ENCODE results near the gene FYCO1. TPM values are rescaled to one million over a fixed set of nuclear protein-coding genes. Genes with fewer than 3 reads are reported as not detected.
A peak's percentile ranks its signal among the peaks of the same experiment; 100 is the strongest.

Gene FYCO1
- total RNA-seq, 2 donors from 2014 or later: 14.6 to 30.3 TPM

DNA sequence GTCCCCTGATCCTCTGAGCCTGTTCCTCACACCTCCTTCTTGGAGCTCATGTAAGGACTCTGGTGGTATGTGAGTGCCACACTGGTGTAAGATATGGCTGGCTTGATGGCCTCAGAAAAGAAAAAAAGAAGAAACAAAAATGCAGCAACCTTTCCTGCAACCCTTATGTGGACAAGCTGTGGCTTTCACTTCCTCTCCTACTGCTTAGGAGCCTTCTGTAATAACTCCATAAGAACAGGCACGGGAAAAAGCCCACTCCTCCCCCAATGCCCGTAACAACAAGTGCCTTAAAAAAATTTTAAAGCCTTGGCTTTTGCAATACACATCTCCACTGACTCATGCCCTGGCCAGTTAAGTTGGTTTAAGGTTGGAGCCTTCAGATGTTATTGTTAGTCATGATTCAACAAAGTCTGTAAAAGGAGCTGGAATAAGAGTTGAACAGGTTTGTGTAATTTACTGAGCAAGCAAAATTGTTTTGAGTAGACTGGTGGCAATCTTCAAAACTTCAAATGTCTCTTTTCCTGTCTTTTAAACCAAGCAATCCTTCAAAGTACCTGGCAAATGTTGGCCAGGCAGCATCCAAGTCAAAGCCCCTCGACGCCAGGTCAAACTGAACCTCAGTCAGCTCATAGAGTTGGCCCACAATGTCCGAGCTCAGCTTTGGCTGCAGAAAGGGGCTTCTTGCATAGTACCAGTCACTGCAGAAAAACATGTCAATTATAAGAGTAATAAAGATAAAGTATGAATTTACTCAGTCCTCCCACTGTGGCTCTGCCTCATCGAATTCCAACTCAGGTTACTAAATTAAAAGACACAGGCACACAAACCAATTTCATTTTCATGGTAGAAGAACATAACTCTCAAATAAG lies 22.9 kb downstream of the FYCO1 start:
- Mint-ChIP-seq H3K27ac (peak overlapping the region; percentile 73 to 81), H3K4me3 (peak overlapping the region; percentile 71), H3K4me1 (ENCODE audit: low read depth in 2 of 2) (peaks cover 43 to 74% of the 10 kb centered on the region in 2 donors)

GRCh38 chr3:45969953-45970352 lies 25.7 kb downstream of the FYCO1 start:
- H3K4me3 Mint-ChIP-seq: peak overlapping the region; percentile 13
- H3K27me3 Mint-ChIP-seq: no peaks in the 10 kb centered on the region
- peaks cover 31 to 79% of the 10 kb centered on the region in 2 donors for H3K4me1 Mint-ChIP-seq (ENCODE audit: low read depth in 2 of 2)
- DNase-seq (ENCODE audit: low spot score) (no peak), ATAC-seq (peak in 1 of 2 donors; percentile 56)
- H3K27ac Mint-ChIP-seq: peak overlapping the region; percentile 83 to 91
- H3K36me3 Mint-ChIP-seq: peaks cover 29% of the 10 kb centered on the region
- H3K9me3 Mint-ChIP-seq: no peaks in the 10 kb centered on the region

More for the DNA sequence above, 22.9 kb downstream of the FYCO1 start:
- peak; percentile 68 to 72 for ATAC-seq
- Mint-ChIP-seq H3K27me3 (no peaks in the 10 kb centered on the region), H3K36me3 (peaks cover 29% of the 10 kb centered on the region), H3K9me3 (no peaks in the 10 kb centered on the region)
- DNase-seq (ENCODE audit: low spot score): no peak

- no peaks in the 10 kb centered on the region for H3K9me3 Mint-ChIP-seq
- H3K36me3 Mint-ChIP-seq: peaks cover 29% of the 10 kb centered on the region
- H3K4me1 Mint-ChIP-seq (ENCODE audit: low read depth in 2 of 2): peaks cover 31 to 86% of the 10 kb centered on the region in 2 donors
- peak; percentile 57 for DNase-seq (ENCODE audit: low spot score)
- peak overlapping the region; percentile 83 for H3K4me3 Mint-ChIP-seq
- H3K27me3 Mint-ChIP-seq: no peaks in the 10 kb centered on the region
- peak; percentile 54 to 62 for ATAC-seq
- peak overlapping the region; percentile 83 to 91 for H3K27ac Mint-ChIP-seq
Observed at GRCh38 chr3:45969116-45969515, 26.5 kb downstream of the FYCO1 start.

DNA sequence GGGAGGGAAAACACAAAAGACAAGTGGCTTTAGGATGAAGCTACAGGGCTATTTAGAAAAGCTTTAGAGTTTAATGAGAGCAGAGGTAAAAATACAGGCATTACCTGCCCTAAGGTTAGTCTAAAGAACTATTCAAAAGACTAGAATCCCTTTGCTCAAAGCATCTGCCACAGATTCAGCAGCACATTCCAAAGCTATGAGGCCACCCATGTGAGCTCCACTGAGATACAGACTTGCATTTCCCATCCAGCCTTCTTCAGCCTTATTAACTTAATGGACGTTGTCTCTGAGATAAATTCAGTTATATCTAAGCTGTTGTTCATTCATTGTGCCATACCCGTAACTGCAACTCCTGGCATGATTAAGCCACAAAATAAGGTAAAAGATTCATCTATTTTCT lies 26.9 kb downstream of the FYCO1 start:
- ATAC-seq (no peak), DNase-seq (ENCODE audit: low spot score) (no peak)
- Mint-ChIP-seq H3K4me1 (ENCODE audit: low read depth in 2 of 2) (peaks cover 35 to 90% of the 10 kb centered on the region in 2 donors), H3K36me3 (peaks cover 29% of the 10 kb centered on the region), H3K27me3 (no peaks in the 10 kb centered on the region), H3K27ac (peak overlapping the region; percentile 83 to 91), H3K9me3 (no peaks in the 10 kb centered on the region), H3K4me3 (peak overlapping the region; percentile 83)

DNA sequence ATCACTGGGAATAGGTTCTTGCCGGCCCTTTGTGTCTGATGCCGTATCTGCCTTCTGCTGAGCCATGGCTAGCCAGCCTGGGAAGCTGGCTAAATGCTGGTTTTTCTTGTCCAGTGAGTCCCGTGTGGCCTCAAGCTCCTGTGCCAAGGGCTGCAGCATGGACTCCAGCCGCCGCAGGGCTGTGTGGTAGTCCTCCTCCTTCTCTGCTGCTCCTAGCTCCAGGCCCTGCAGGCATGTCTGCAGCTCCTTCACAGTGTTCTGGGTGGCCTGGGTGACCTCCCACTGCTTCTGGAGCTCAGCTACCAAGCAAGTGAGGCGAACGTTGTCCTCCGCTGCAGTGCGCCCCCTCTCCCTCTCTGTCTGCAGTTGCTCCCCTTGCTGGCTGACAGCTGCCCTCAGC lies 27.5 kb downstream of the FYCO1 start:
- Mint-ChIP-seq H3K9me3 (no peaks in the 10 kb centered on the region), H3K4me3 (peak overlapping the region; percentile 83), H3K27me3 (no peaks in the 10 kb centered on the region), H3K36me3 (peaks cover 32% of the 10 kb centered on the region), H3K27ac (peak overlapping the region; percentile 83 to 91), H3K4me1 (ENCODE audit: low read depth in 2 of 2) (peaks cover 41 to 91% of the 10 kb centered on the region in 2 donors)
- no peak for DNase-seq (ENCODE audit: low spot score)
- ATAC-seq: no peak

DNA sequence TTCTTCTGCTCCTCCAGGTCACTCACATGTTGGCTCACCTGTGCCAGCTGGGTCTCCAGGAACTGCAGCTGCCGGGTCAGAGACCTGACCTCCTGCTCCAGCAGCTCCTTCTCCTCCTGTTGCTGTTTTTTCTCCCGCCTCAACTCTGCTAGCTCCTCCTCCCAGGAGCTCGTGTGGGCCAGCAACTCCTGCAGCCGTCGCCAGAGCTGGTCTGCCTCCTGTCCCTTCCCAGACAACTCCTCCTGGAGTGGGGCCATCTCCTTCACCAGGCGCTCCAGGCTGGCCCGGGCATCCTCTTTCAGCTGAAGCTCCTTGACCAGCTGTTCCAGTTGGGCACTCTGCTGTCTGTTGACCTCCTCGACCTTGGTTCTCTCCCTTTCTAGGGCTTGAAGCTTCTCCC lies 27.9 kb downstream of the FYCO1 start:
- peaks cover 45 to 91% of the 10 kb centered on the region in 2 donors for H3K4me1 Mint-ChIP-seq (ENCODE audit: low read depth in 2 of 2)
- H3K9me3 Mint-ChIP-seq: no peaks in the 10 kb centered on the region
- H3K36me3 Mint-ChIP-seq: peaks cover 36% of the 10 kb centered on the region
- peak overlapping the region; percentile 83 for H3K4me3 Mint-ChIP-seq
- peak overlapping the region; percentile 83 to 91 for H3K27ac Mint-ChIP-seq
- ATAC-seq (no peak), DNase-seq (ENCODE audit: low spot score) (no peak)
- no peaks in the 10 kb centered on the region for H3K27me3 Mint-ChIP-seq

GRCh38 chr3:45966950-45967640 lies 28.5 kb downstream of the FYCO1 start:
- Mint-ChIP-seq H3K27me3 (no peaks in the 10 kb centered on the region), H3K9me3 (no peaks in the 10 kb centered on the region), H3K27ac (peak overlapping the region; percentile 83 to 91), H3K36me3 (peaks cover 36% of the 10 kb centered on the region), H3K4me1 (ENCODE audit: low read depth in 2 of 2) (peaks cover 47 to 91% of the 10 kb centered on the region in 2 donors), H3K4me3 (peak overlapping the region; percentile 83)
- ATAC-seq (no peak), DNase-seq (ENCODE audit: low spot score) (no peak)

DNA sequence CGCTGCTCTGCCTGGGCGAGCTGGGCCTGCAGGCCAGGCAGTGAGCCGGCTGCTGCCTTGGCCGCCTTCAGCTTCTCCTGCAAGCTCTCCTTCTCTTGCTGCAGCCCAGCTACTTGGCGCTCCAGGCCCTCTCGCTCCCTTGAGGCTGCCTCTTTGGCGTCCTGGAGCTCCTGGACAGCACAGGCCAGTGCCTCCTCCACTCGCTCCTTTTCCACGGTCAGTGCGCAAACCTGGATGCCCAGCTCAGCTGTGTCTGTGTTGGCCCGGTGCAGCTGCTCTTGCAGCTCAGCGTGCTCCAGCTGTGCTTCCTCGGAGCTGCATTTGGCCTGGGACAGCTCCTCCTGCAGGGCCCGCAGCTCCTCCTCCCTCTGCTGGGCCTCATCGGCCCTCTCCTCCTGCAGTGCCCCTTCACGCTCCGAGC lies 29.2 kb downstream of the FYCO1 start:
- H3K27ac Mint-ChIP-seq: peak overlapping the region; percentile 54 to 91
- DNase-seq (ENCODE audit: low spot score): no peak

GRCh38 chr3:45965653-45966052 lies 30.0 kb downstream of the FYCO1 start:
- H3K4me1 Mint-ChIP-seq (ENCODE audit: low read depth in 2 of 2): peaks cover 54 to 90% of the 10 kb centered on the region in 2 donors

More for the DNA sequence above, 29.2 kb downstream of the FYCO1 start:
- Mint-ChIP-seq H3K9me3 (no peaks in the 10 kb centered on the region), H3K36me3 (peaks cover 31% of the 10 kb centered on the region), H3K4me3 (peak overlapping the region; percentile 83), H3K27me3 (no peaks in the 10 kb centered on the region), H3K4me1 (ENCODE audit: low read depth in 2 of 2) (peaks cover 51 to 91% of the 10 kb centered on the region in 2 donors)
- ATAC-seq: no peak

GRCh38 chr3:45965253-45965652 lies 30.4 kb downstream of the FYCO1 start:
- Mint-ChIP-seq H3K4me3 (peak overlapping the region; percentile 79), H3K36me3 (peaks cover 33% of the 10 kb centered on the region)

More at GRCh38 chr3:45965653-45966052, 30.0 kb downstream of the FYCO1 start:
- H3K9me3 Mint-ChIP-seq: no peaks in the 10 kb centered on the region
- H3K27ac Mint-ChIP-seq: peak overlapping the region; percentile 87 to 91
- H3K36me3 Mint-ChIP-seq: peaks cover 35% of the 10 kb centered on the region
- peak overlapping the region; percentile 79 for H3K4me3 Mint-ChIP-seq
- no peak for DNase-seq (ENCODE audit: low spot score)
- ATAC-seq: peak in 1 of 2 donors; percentile 1
- H3K27me3 Mint-ChIP-seq: no peaks in the 10 kb centered on the region

DNA sequence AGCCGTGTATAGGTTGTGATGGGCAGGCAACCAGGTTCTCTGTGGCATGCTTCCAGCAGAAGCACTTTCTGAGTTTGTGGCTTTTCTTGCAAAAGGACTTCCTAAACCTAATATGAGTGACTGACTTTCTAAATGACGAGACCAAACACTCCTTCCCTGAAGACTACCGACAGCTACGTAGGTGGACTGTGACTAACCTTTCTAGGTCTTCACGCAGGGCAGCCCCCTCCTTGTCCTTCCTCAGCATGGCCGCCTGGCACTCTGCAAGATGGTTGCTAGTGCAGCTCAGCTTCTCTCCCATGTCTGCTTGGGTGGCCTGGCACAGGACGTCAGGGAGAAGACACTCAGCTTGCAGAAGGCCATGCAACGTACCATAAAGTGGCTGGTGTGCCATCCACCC lies 31.5 kb downstream of the FYCO1 start:
- Mint-ChIP-seq H3K27me3 (no peaks in the 10 kb centered on the region), H3K36me3 (peaks cover 36% of the 10 kb centered on the region), H3K27ac (peak overlapping the region; percentile 87 to 91), H3K4me3 (peak overlapping the region; percentile 79), H3K9me3 (no peaks in the 10 kb centered on the region), H3K4me1 (ENCODE audit: low read depth in 2 of 2) (peaks cover 52 to 84% of the 10 kb centered on the region in 2 donors)
- ATAC-seq (peak; percentile 85 to 90), DNase-seq (ENCODE audit: low spot score) (no peak)

More at GRCh38 chr3:45965253-45965652, 30.4 kb downstream of the FYCO1 start:
- ATAC-seq (peak in 1 of 2 donors; percentile 15), DNase-seq (ENCODE audit: low spot score) (no peak)
- Mint-ChIP-seq H3K9me3 (no peaks in the 10 kb centered on the region), H3K4me1 (ENCODE audit: low read depth in 2 of 2) (peaks cover 53 to 87% of the 10 kb centered on the region in 2 donors), H3K27me3 (no peaks in the 10 kb centered on the region), H3K27ac (peak overlapping the region; percentile 87 to 91)

DNA sequence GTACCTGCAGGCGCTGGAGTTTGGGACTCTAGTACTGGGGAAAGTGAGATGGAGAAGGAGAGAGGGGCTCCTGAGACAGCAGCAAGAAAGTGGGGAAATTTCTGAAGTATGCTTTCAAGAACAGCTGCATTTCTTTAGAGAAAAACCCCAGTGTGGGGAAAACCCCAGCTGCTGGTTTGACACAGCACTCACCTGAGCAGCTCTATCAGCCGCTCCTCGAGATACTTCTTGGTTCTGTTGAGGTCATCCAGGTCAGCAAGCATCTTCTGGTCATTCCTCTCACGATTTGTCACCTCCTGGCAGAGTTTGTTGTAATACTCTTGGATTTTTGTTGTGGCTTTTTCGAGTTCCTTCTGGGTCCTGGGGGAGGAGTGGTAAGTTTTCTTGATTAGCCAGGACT lies 33.6 kb downstream of the FYCO1 start:
- Mint-ChIP-seq H3K4me3 (peak overlapping the region; percentile 79), H3K4me1 (ENCODE audit: low read depth in 2 of 2) (peaks cover 57 to 80% of the 10 kb centered on the region in 2 donors), H3K9me3 (no peaks in the 10 kb centered on the region), H3K27ac (peak overlapping the region; percentile 87 to 91), H3K27me3 (no peaks in the 10 kb centered on the region), H3K36me3 (peaks cover 31% of the 10 kb centered on the region)
- DNase-seq (ENCODE audit: low spot score) (no peak), ATAC-seq (peak; percentile 46 to 57)

DNA sequence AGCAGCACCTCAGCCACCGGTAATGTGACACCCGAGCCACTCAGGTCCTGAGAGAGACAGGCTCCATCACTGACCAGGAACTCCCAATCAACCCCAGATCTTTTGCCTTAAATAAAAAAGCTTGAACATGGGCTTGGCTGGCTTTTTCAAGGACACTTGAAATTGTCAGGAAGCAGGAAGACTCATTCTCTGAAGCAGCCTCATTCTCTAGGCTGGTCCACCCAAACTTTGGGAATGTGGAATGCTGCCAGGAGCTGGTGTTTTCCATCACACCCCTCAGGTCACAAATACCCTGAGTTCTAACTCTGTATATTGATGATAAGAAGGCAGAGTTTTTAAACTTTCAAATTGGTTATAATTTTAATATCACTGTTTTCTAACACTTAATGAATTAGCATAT lies 35.3 kb downstream of the FYCO1 start:
- peaks cover 54 to 66% of the 10 kb centered on the region in 2 donors for H3K4me1 Mint-ChIP-seq (ENCODE audit: low read depth in 2 of 2)
- ATAC-seq: no peak
- no peaks in the 10 kb centered on the region for H3K27me3 Mint-ChIP-seq
- H3K4me3 Mint-ChIP-seq: peak overlapping the region; percentile 17
- H3K9me3 Mint-ChIP-seq: no peaks in the 10 kb centered on the region
- peaks cover 31% of the 10 kb centered on the region for H3K36me3 Mint-ChIP-seq
- DNase-seq (ENCODE audit: low spot score): no peak
- H3K27ac Mint-ChIP-seq: peak overlapping the region; percentile 89 to 91

Measured in natural killer cell treated with Interleukin-12 subunit alpha and Interleukin-12 subunit beta and Interleukin-15 and Interleukin-18, amount 100 ng/mL, for 72 hours (primary cell).